K562 (cell line): Measurements from ENCODE around the gene TMEM128. TPM values are rescaled to one million over a fixed set of nuclear protein-coding genes. Genes with fewer than 3 reads are reported as not detected.

Source experiments
- ATAC-seq: fragments of 200-7000 bp; cut with Tn5 transposase; 3 replicates; pipeline ENCODE4 v1.9.1; 2020; ENCODE audit warnings: moderate library complexity
- BruUV-seq: library from RNA; stranded (reverse); fragments of 400-500 nt; replicated peaks from 2 replicates; lab custom pipeline; 2021; lab: Mats Ljungman, UMichigan
- CTCF ChIA-PET: fragments of 300-600 bp; formaldehyde crosslinking; extraction: SDS; loops from one replicate; lab custom pipeline; 2021; ENCODE audit warnings: low intra/inter-chr PET ratio; lab: Yijun Ruan, JAX
- POLR2A ChIA-PET: fragments of 300-600, 350-650 bp; sonication (Branson Sonifier 250); formaldehyde crosslinking; extraction: SDS; loops from one replicate; lab custom pipeline; 2021; ENCODE audit warnings: antibody characterized with exemption, inconsistent platforms; lab: Yijun Ruan, JAX
- DNase-seq, 4 experiments: peaks; one replicate each; pipeline versions ENCODE4 v3.0.0 to v3.0.0-alpha.2; 2011 to 2018; ENCODE audit warnings: low spot score in 3 of 4, mixed read lengths in 3 of 4; ENCODE audit errors: extremely low read depth in 1 of 4
- FAIRE-seq: peaks from 2 replicates; lab custom pipeline; 2011; peaks lifted over from hg19 to GRCh38; lab: Jason Lieb, UNC
- H2AFZ ChIP-seq: 2 replicates; pipeline ENCODE4 v1.6.0; 2011; ENCODE audit warnings: low read depth, low read length, control low read depth, inconsistent platforms
- H3K27ac ChIP-seq: fragments of 200-600 bp; 3 replicates; pipeline ENCODE4 v1.8.0; 2011; ENCODE audit warnings: low read depth, mild to moderate bottlenecking, control low read depth, inconsistent platforms, low read length, moderate library complexity, mixed read lengths; ENCODE audit errors: extremely low read depth
- H3K27me3 ChIP-seq, 2 experiments: fragments of 300-600 bp in 1 of 2; 2 replicates in 1 of 2; 3 replicates in 1 of 2; pipeline versions ENCODE4 v1.6.0 to v1.8.0; 2011; ENCODE audit warnings: inconsistent platforms in 2 of 2, low read length in 2 of 2, mild to moderate bottlenecking in 1 of 2, mixed read lengths in 1 of 2, moderate library complexity in 1 of 2; ENCODE audit not compliant: control insufficient read depth in 2 of 2, insufficient read depth in 2 of 2
- H3K36me3 ChIP-seq: fragments of 300-600 bp; 3 replicates; pipeline ENCODE4 v1.8.0; 2011; ENCODE audit warnings: mild to moderate bottlenecking, low read length, inconsistent platforms; ENCODE audit not compliant: control insufficient read depth, insufficient read depth
- H3K4me1 ChIP-seq, 2 experiments: fragments of 200-600 bp in 1 of 2; replicated peaks in 1 of 2; 2 replicates in 1 of 2; 3 replicates in 1 of 2; pipeline versions ENCODE4 v1.5.1 to v1.8.0; 2011; ENCODE audit warnings: inconsistent platforms in 2 of 2, low read length in 2 of 2, mild to moderate bottlenecking in 1 of 2, mixed read lengths in 1 of 2, moderate library complexity in 1 of 2; ENCODE audit not compliant: control insufficient read depth in 2 of 2, insufficient read depth in 2 of 2
- H3K4me2 ChIP-seq: 2 replicates; pipeline ENCODE4 v1.6.1; 2011; ENCODE audit warnings: low read length, control low read depth, inconsistent platforms, mixed read lengths; ENCODE audit not compliant: insufficient read depth
- H3K4me3 ChIP-seq: fragments of 200-600 bp; sonication (generic), shearing (Covaris generic); 2 replicates; pipeline ENCODE4 v1.5.1; 2016; ENCODE audit warnings: control low read depth, inconsistent platforms
- H3K79me2 ChIP-seq: fragments of 200-600 bp; 3 replicates; pipeline ENCODE4 v1.8.0; 2011; ENCODE audit warnings: low read length, inconsistent platforms; ENCODE audit not compliant: control insufficient read depth, insufficient read depth
- H3K9ac ChIP-seq, 2 experiments: 2 replicates each; pipeline versions ENCODE4 v1.6.0 to v1.6.1; 2011; ENCODE audit warnings: low read depth in 2 of 2, low read length in 2 of 2, control low read depth in 1 of 2, inconsistent platforms in 1 of 2, mild to moderate bottlenecking in 1 of 2, mixed read lengths in 1 of 2; ENCODE audit not compliant: insufficient read depth in 1 of 2
- H3K9me1 ChIP-seq: one replicate; pipeline ENCODE4 v1.6.0; 2011; ENCODE audit warnings: inconsistent platforms, mild to moderate bottlenecking, low read length, moderate library complexity; ENCODE audit not compliant: control insufficient read depth, insufficient read depth
- H3K9me3 ChIP-seq: replicated peaks from 2 replicates; pipeline ENCODE4 v1.5.1; 2011; ENCODE audit warnings: low read depth, low read length, inconsistent platforms; ENCODE audit not compliant: control insufficient read depth, insufficient read depth
- H4K20me1 ChIP-seq: replicated peaks from 2 replicates; pipeline ENCODE4 v1.6.1; 2011; ENCODE audit warnings: low read length, inconsistent platforms, mixed read lengths; ENCODE audit not compliant: control insufficient read depth, insufficient read depth
- CXXC5 ChIP-seq: fragments of 250-450 bp; sonication (Bioruptor Pico); IDR thresholded peaks from 2 replicates; pipeline ENCODE4 v1.8.0; 2022; ENCODE audit warnings: inconsistent platforms, mild to moderate bottlenecking, moderate library complexity
- DDX20 ChIP-seq: fragments of 450-650 bp; IDR thresholded peaks from 2 replicates; pipeline ENCODE4 v1.6.1; 2016; ENCODE audit warnings: missing genetic modification characterization, low read depth, mild to moderate bottlenecking, missing compliant biosample characterization, moderate library complexity
- ESRRA ChIP-seq: fragments of 450-650 bp; IDR thresholded peaks from 2 replicates; pipeline ENCODE4 v1.6.1; 2014; ENCODE audit warnings: low read depth, mild to moderate bottlenecking, moderate library complexity, borderline replicate concordance
- GABPB1 ChIP-seq: sonication (generic); formaldehyde crosslinking; IDR thresholded peaks from 2 replicates; pipeline ENCODE4 v1.8.0; 2022; ENCODE audit warnings: mild to moderate bottlenecking, missing genetic modification reagents
- MAFG ChIP-seq: fragments of 450-650 bp; conservative IDR thresholded peaks from 2 replicates; pipeline ENCODE4 v1.6.1; 2016; ENCODE audit warnings: missing genetic modification characterization, missing compliant biosample characterization
- NCOA6 ChIP-seq: fragments of 450-650 bp; IDR thresholded peaks from 2 replicates; pipeline ENCODE4 v1.6.1; 2017; ENCODE audit warnings: mild to moderate bottlenecking
- PCBP1 ChIP-seq: fragments of 200-400 bp; formaldehyde crosslinking; IDR thresholded peaks from 2 replicates; pipeline ENCODE4 v1.6.1; 2018; ENCODE audit warnings: mild to moderate bottlenecking, low read depth, low read length; ENCODE audit not compliant: poor library complexity, severe bottlenecking
- SMAD2 ChIP-seq: fragments of 150-350 bp; IDR thresholded peaks from 2 replicates; pipeline ENCODE4 v1.6.1; 2014; ENCODE audit warnings: low read depth, mild to moderate bottlenecking, low read length
- SOX6 ChIP-seq: fragments of 450-650 bp; IDR thresholded peaks from 2 replicates; pipeline ENCODE4 v1.6.1; 2014; ENCODE audit warnings: mild to moderate bottlenecking
- TCF7L2 ChIP-seq: fragments of 150-350 bp; IDR thresholded peaks from 2 replicates; pipeline ENCODE4 v1.6.1; 2016; ENCODE audit warnings: low read depth, mild to moderate bottlenecking, low read length, moderate library complexity
- TRIM25 ChIP-seq: fragments of 450-650 bp; IDR thresholded peaks from 2 replicates; pipeline ENCODE4 v1.7.0; 2016; ENCODE audit warnings: borderline replicate concordance
- U2AF2 ChIP-seq: fragments of 200-400 bp; formaldehyde crosslinking; optimal IDR thresholded peaks from 2 replicates; pipeline ENCODE3; 2017; ENCODE audit warnings: low read depth, mild to moderate bottlenecking, low read length
- ZNF12 ChIP-seq: sonication (generic); formaldehyde crosslinking; IDR thresholded peaks from 2 replicates; pipeline ENCODE4 v1.4.0; 2020; ENCODE audit warnings: mild to moderate bottlenecking, missing genetic modification reagents
- ZNF311 ChIP-seq: fragments of 250-450 bp; sonication (Bioruptor Pico); IDR thresholded peaks from 2 replicates; pipeline ENCODE4 v1.4.0; 2020; ENCODE audit warnings: mild to moderate bottlenecking, moderate library complexity
- ZNF41 ChIP-seq: fragments of 250-450 bp; sonication (Bioruptor Pico); conservative IDR thresholded peaks from 2 replicates; pipeline ENCODE4 v1.4.0; 2020; ENCODE audit warnings: mild to moderate bottlenecking
- WGBS: fragments of 100-300 bp; shearing (Covaris generic); methylation state at CpG from one replicate; pipeline ENCODE4 v1.1.6; 2016; ENCODE audit warnings: low coverage, mixed read lengths; ENCODE audit not compliant: insufficient coverage; ENCODE audit errors: missing lambda C conversion rate; 5-methylcytosine and 5-hydroxymethylcytosine counted together
- in situ Hi-C: fragments of 300-500 bp; cut with MboI; formaldehyde crosslinking; loops from 4 replicates; pipeline ENCODE4 v1.15.0; 2018; ENCODE audit warnings: inconsistent platforms, mixed read lengths
- intact Hi-C: fragments of 100-400 bp; cut with micrococcal nuclease; formaldehyde crosslinking; loops from 2 replicates; pipeline ENCODE4 v1.14.2; 2022
- polyA plus RNA-seq, 8 experiments: library from polyadenylated mRNA; depleted of rRNA in 4 of 8; stranded (reverse) in 5 of 8; unstranded in 3 of 8; fragments of >200 nt; fragmentation: Nextera tagmentation in 2 of 8; fragmentation: Illumina TruSeq in 1 of 8; extraction: Ambion mirVana in 2 of 8; extraction: Trizol in 1 of 8; gene quantifications; 2 replicates each; pipeline versions ENCODE4 v1.2.1 to v1.2.3, GENCODE V29; 2011 to 2014; ENCODE audit warnings: inconsistent platforms in 1 of 8, missing spikeins in 1 of 8
- total RNA-seq, 7 experiments: library from RNA; depleted of rRNA in 6 of 7; stranded (reverse); fragments of >200 nt in 6 of 7; fragmentation: Illumina TruSeq in 2 of 7; extraction: Trizol in 2 of 7; gene quantifications; 2 replicates each; pipeline versions ENCODE4 v1.2.1 to v1.2.3, GENCODE V29; 2011 to 2021; ENCODE audit warnings: low replicate concordance in 1 of 7

TMEM128 gene
- total and polyA plus RNA-seq, 9 of the 15 experiments (the other 6 are each of a cell fraction or from before 2014, with no cell fraction given): 9.1 to 40.0 (median 14.3) TPM

GRCh38 chr4:4254666-4255065, 6.6 kb upstream of the TMEM128 start (continued):
- no peak for TF ChIP-seq MAFG (tag)
- no peak for TF ChIP-seq ZNF311
- no peak for TF ChIP-seq ESRRA
- no peak for TF ChIP-seq SMAD2
- TF ChIP-seq, all 486 proteins: peak for 0

GRCh38 chr4:4254199-4254598, 6.2 kb upstream of the TMEM128 start:
- H3K9me3 ChIP-seq: no peaks in the 10 kb centered on the region
- CTCF ChIA-PET: no interaction called here
- FAIRE-seq: no peak
- no peak for TF ChIP-seq NCOA6
- no peak for TF ChIP-seq ZNF12 (CRISPR knock-in tag)
- TF ChIP-seq GABPB1 (CRISPR knock-in tag): no peak
- no peak for TF ChIP-seq ZNF41 (CRISPR knock-in tag)
- no peak for TF ChIP-seq DDX20 (tag)
- no peak for TF ChIP-seq TCF7L2
- no peak for TF ChIP-seq PCBP1
- no peak for TF ChIP-seq SOX6
- TF ChIP-seq U2AF2: no peak
- no peak for TF ChIP-seq CXXC5
- TF ChIP-seq TRIM25: no peak

More at GRCh38 chr4:4254199-4254598, 6.2 kb upstream of the TMEM128 start:
- DNase-seq (no peak), ATAC-seq (no peak)
- H3K4me1 ChIP-seq: peaks cover under 1 to 3% of the 10 kb centered on the region in 2 experiments; a peak in 1 of 5 replicates
- H3K79me2 ChIP-seq: no peaks in the 10 kb centered on the region
- POLR2A ChIA-PET: no interaction called here
- H3K36me3 ChIP-seq: no peaks in the 10 kb centered on the region
- H3K27me3 ChIP-seq: peaks cover 22 to 33% of the 10 kb centered on the region in 2 experiments
- H3K27ac ChIP-seq: no peak overlapping the region
- intact Hi-C loops: loop anchor here (10.0 kb wide), 1 partner anchor 181 kb away; no protein-coding TSS in a partner anchor
- in situ Hi-C loops: loop anchor here (5.0 kb wide), 1 partner anchor 83 kb away; no protein-coding TSS in a partner anchor
- no peak overlapping the region for H3K4me2 ChIP-seq
- 6% methylated on average over 11 of the region's 11 CpGs for WGBS
- H2AFZ ChIP-seq: no peak overlapping the region
- no peaks in the 10 kb centered on the region for H4K20me1 ChIP-seq
- no peaks in the 10 kb centered on the region for H3K9me1 ChIP-seq
- H3K4me3 ChIP-seq: no peak overlapping the region
- no peak overlapping the region for H3K9ac ChIP-seq
- BruUV-seq: no TSS peak
